NCI-H460 (cell line): ENCODE measurements around the gene GOLGA1. TPM values are rescaled to one million over a fixed set of nuclear protein-coding genes. Genes with fewer than 3 reads are reported as not detected.
A peak's percentile ranks its signal among the peaks of the same experiment; 100 is the strongest.
"Not testable (repeated sequence)": the region's sequence is repeated elsewhere in the genome, so short reads cannot be mapped to it uniquely, and the experiment has no call there.

Source experiments
- DNase-seq: peaks from one replicate; pipeline ENCODE4 v3.0.0-alpha.2; 2016; ENCODE audit warnings: low read depth; ENCODE audit errors: extremely low read depth
- polyA plus RNA-seq: library from polyadenylated mRNA; depleted of rRNA; stranded (reverse); fragments of >200 nt; gene quantifications from 2 replicates; pipeline ENCODE4 v1.2.3, GENCODE V29; 2014; cell fraction: nucleus; rRNA removed
- total RNA-seq: library from RNA; depleted of rRNA; stranded (reverse); fragments of >200 nt; shearing (Covaris generic); gene quantifications from 2 replicates; pipeline ENCODE4 v1.2.3, GENCODE V29; 2014; rRNA removed

The GOLGA1 gene
- total RNA-seq = 15.2 and 16.6 TPM in 2 replicates
- 12.0 and 19.9 TPM in 2 replicates for polyA plus RNA-seq

- peak; percentile 92 for DNase-seq
Observed at GRCh38 chr9:124940894-124941678, at the start of gene GOLGA1. GOLGA1 (minus strand) TSS chr9:124941083; CDS start chr9:124938711, 2,372 bp downstream.

GRCh38 chr9:124983698-124984097 is 42.8 kb upstream of the GOLGA1 start:
- DNase-seq = no peak

- DNase-seq = no peak
Observed at GRCh38 chr9:124980431-124980830, 39.5 kb upstream of the GOLGA1 start.

- no peak for DNase-seq
Observed at GRCh38 chr9:124975131-124975530, 34.2 kb upstream of the GOLGA1 start.

- no peak for DNase-seq
Observed at GRCh38 chr9:124973807-124974206, 32.9 kb upstream of the GOLGA1 start.

- no peak for DNase-seq
Observed at GRCh38 chr9:124972241-124972770, 31.4 kb upstream of the GOLGA1 start.

GRCh38 chr9:124969401-124969800 is 28.5 kb upstream of the GOLGA1 start:
- DNase-seq = no peak

- DNase-seq = no peak
Observed at GRCh38 chr9:124968238-124968637, 27.4 kb upstream of the GOLGA1 start.

- DNase-seq = not testable (repeated sequence)
Observed at GRCh38 chr9:124965775-124966568, 25.1 kb upstream of the GOLGA1 start.

GRCh38 chr9:124964604-124965003 is 23.7 kb upstream of the GOLGA1 start:
- DNase-seq = no peak

- no peak for DNase-seq
Observed at GRCh38 chr9:124964056-124964455, 23.2 kb upstream of the GOLGA1 start.

- peak; percentile 41 for DNase-seq
Observed at GRCh38 chr9:124960409-124960752, 19.5 kb upstream of the GOLGA1 start.

GRCh38 chr9:124959671-124960408 is 19.0 kb upstream of the GOLGA1 start:
- not testable (repeated sequence) for DNase-seq

GRCh38 chr9:124954255-124954654 is 13.4 kb upstream of the GOLGA1 start:
- DNase-seq = no peak

- no peak for DNase-seq
Observed at GRCh38 chr9:124950050-124950718, 9.3 kb upstream of the GOLGA1 start.

- no peak for DNase-seq
Observed at GRCh38 chr9:124949387-124949786, 8.5 kb upstream of the GOLGA1 start.

- DNase-seq = no peak
Observed at GRCh38 chr9:124947727-124948391, 7.0 kb upstream of the GOLGA1 start.

- no peak for DNase-seq
Observed at GRCh38 chr9:124946167-124946566, 5.3 kb upstream of the GOLGA1 start.

GRCh38 chr9:124941679-124942561 is 1.0 kb upstream of the GOLGA1 start:
- no peak for DNase-seq
